NB4 (cell line): ENCODE measurements around the gene MRPS2.

ENCODE experiments used
- CTCF ChIP-seq: IDR thresholded peaks from one replicate; pipeline ENCODE4 v1.5.1; 2012; ENCODE audit warnings: low read depth, low read length
- MAX ChIP-seq: IDR thresholded peaks from 2 replicates; pipeline ENCODE4 v1.6.1; 2011; ENCODE audit warnings: low read depth, low read length
- MYC ChIP-seq: IDR thresholded peaks from 2 replicates; pipeline ENCODE4 v1.6.1; 2011; ENCODE audit warnings: low read depth, low read length
- POLR2A ChIP-seq: IDR thresholded peaks from 2 replicates; pipeline ENCODE4 v1.6.1; 2011; ENCODE audit warnings: mild to moderate bottlenecking; ENCODE audit not compliant: insufficient read length; ENCODE audit errors: extremely low read depth

- TF ChIP-seq CTCF (no peak), POLR2A (no peak), MAX (no peak), MYC (no peak)
These were observed 7.4 kb upstream of the MRPS2 start for GRCh38 chr9:135492886-135493669.
